Measurements from ENCODE around the gene CLP1. TPM values are rescaled to one million over a fixed set of nuclear protein-coding genes. Genes with fewer than 3 reads are reported as not detected.
"Not testable (repeated sequence)": the region's sequence is repeated elsewhere in the genome, so short reads cannot be mapped to it uniquely, and the experiment has no call there.

The CLP1 gene
- total RNA-seq, 1 experiment from 2014 or later: 35.5 TPM

- Histone ChIP-seq H3K9me3 (ENCODE audit: control insufficient read depth, low read depth, low read length) (no peaks in the 10 kb centered on the region), H2AFZ (ENCODE audit: low read length) (no peak overlapping the region), H2BK20ac (ENCODE audit: low read depth, low read length, poor library complexity, severe bottlenecking) (no peak overlapping the region), H3K4me2 (ENCODE audit: insufficient read depth, insufficient read length, low read length) (no peak overlapping the region), H4K20me1 (ENCODE audit: control insufficient read depth, insufficient read depth, insufficient read length) (no peaks in the 10 kb centered on the region), H3K18ac (ENCODE audit: insufficient read length, low read depth, low read length) (no peak overlapping the region), H3K4me1 (ENCODE audit: insufficient read depth, low read length) (no peaks in the 10 kb centered on the region), H2BK5ac (ENCODE audit: insufficient read length, low read length) (no peak overlapping the region), H3K56ac (ENCODE audit: insufficient read length, low read depth, low read length) (no peak overlapping the region), H3K9ac (ENCODE audit: extremely low read depth, insufficient read length, low read length) (no peak overlapping the region), H4K5ac (ENCODE audit: insufficient read length, low read depth, low read length) (no peak overlapping the region), H2BK120ac (ENCODE audit: low read depth, low read length, poor library complexity, severe bottlenecking) (no peak overlapping the region), H3K14ac (ENCODE audit: insufficient read depth, low read length) (no peak overlapping the region), H3K4ac (ENCODE audit: low read depth, low read length) (no peak overlapping the region), H3K23ac (ENCODE audit: insufficient read length, low read depth, low read length) (no peak overlapping the region), H3K23me2 (ENCODE audit: insufficient read length, low read depth, low read length, poor library complexity, severe bottlenecking) (no peaks in the 10 kb centered on the region), H2BK12ac (ENCODE audit: insufficient read length, low read depth, low read length) (peak overlapping the region; percentile 62), H3T11ph (ENCODE audit: low read length) (no peak overlapping the region), H3K79me1 (ENCODE audit: insufficient read depth, low read depth, low read length, poor library complexity, severe bottlenecking) (no peaks in the 10 kb centered on the region), H2AK5ac (ENCODE audit: insufficient read length, low read length) (no peak overlapping the region), H4K8ac (replicated peaks; ENCODE audit: insufficient read length, low read depth, low read length) (no peak overlapping the region), H4K91ac (ENCODE audit: insufficient read length, low read depth, low read length) (no peak overlapping the region), H2BK15ac (ENCODE audit: low read depth, low read length) (no peak overlapping the region; the same call in 1 of the 2 replicates), H3K79me2 (ENCODE audit: insufficient read depth, low read length) (no peaks in the 10 kb centered on the region), H3K27me3 (ENCODE audit: insufficient read depth, low read length) (no peaks in the 10 kb centered on the region), H3K27ac (ENCODE audit: insufficient read length, low read depth, low read length) (no peak overlapping the region)
- no peak overlapping the region for H3K4me3 Mint-ChIP-seq
- H3K9me3 Mint-ChIP-seq: no peaks in the 10 kb centered on the region
- H3K27ac Mint-ChIP-seq: peak overlapping the region in 1 of 3 experiments; percentile 62; a peak in 1 of 7 replicates
- WGBS (ENCODE audit: extremely low coverage, insufficient read length, low lambda C conversion rate): no CpG with 5 or more reads among the region's 6 CpGs
- H3K27me3 Mint-ChIP-seq (ENCODE audit: low read depth): no peaks in the 10 kb centered on the region
- no peak for DNase-seq
- H3K36me3 Mint-ChIP-seq (ENCODE audit: insufficient read depth in 1 of 3, low read depth in 3 of 3): peaks cover 13 to 50% (median 31%) of the 10 kb centered on the region in 3 experiments; a peak in 6 of 7 replicates
- no peak for TF ChIP-seq CTCF (conservative IDR thresholded peaks at IDR 0.05)
- 0 out of 4 replicates have a peak, but pooled peaks cover 0 to 4% of the 10 kb centered on the region in 2 experiments for H3K4me1 Mint-ChIP-seq
These were observed 47.4 kb downstream of the CLP1 start for GRCh38 chr11:57704932-57705331.

GRCh38 chr11:57705432-57705831 is 47.9 kb downstream of the CLP1 start:
- not testable (repeated sequence) for H4K91ac ChIP-seq (ENCODE audit: insufficient read length, low read depth, low read length); H3K27me3 Mint-ChIP-seq (ENCODE audit: low read depth); H3K18ac ChIP-seq (ENCODE audit: insufficient read length, low read depth, low read length); H2BK12ac ChIP-seq (ENCODE audit: insufficient read length, low read depth, low read length); H3K14ac ChIP-seq (ENCODE audit: insufficient read depth, low read length); H3K23me2 ChIP-seq (ENCODE audit: insufficient read length, low read depth, low read length, poor library complexity, severe bottlenecking); H3K9ac ChIP-seq (ENCODE audit: extremely low read depth, insufficient read length, low read length); H2BK15ac ChIP-seq (ENCODE audit: low read depth, low read length); H3K27me3 ChIP-seq (ENCODE audit: insufficient read depth, low read length); H3K4me2 ChIP-seq (ENCODE audit: insufficient read depth, insufficient read length, low read length); H2BK20ac ChIP-seq (ENCODE audit: low read depth, low read length, poor library complexity, severe bottlenecking); H2AK5ac ChIP-seq (ENCODE audit: insufficient read length, low read length); H3K27ac ChIP-seq (ENCODE audit: insufficient read length, low read depth, low read length); H3K9me3 Mint-ChIP-seq; H3K23ac ChIP-seq (ENCODE audit: insufficient read length, low read depth, low read length); DNase-seq; H3K4ac ChIP-seq (ENCODE audit: low read depth, low read length); H2BK120ac ChIP-seq (ENCODE audit: low read depth, low read length, poor library complexity, severe bottlenecking); H3K56ac ChIP-seq (ENCODE audit: insufficient read length, low read depth, low read length); H3K4me1 ChIP-seq (ENCODE audit: insufficient read depth, low read length); H2BK5ac ChIP-seq (ENCODE audit: insufficient read length, low read length); H3K79me1 ChIP-seq (ENCODE audit: insufficient read depth, low read depth, low read length, poor library complexity, severe bottlenecking); H4K5ac ChIP-seq (ENCODE audit: insufficient read length, low read depth, low read length); H3K4me1 Mint-ChIP-seq; H3K9me3 ChIP-seq (ENCODE audit: control insufficient read depth, low read depth, low read length); H2AFZ ChIP-seq (ENCODE audit: low read length); H4K8ac ChIP-seq (replicated peaks; ENCODE audit: insufficient read length, low read depth, low read length); H3T11ph ChIP-seq (ENCODE audit: low read length); H3K79me2 ChIP-seq (ENCODE audit: insufficient read depth, low read length); H4K20me1 ChIP-seq (ENCODE audit: control insufficient read depth, insufficient read depth, insufficient read length); H3K4me3 Mint-ChIP-seq
- peak overlapping the region in 1 of 3 experiments; percentile 72; a peak in 1 of 7 replicates for H3K27ac Mint-ChIP-seq
- peaks cover 13 to 45% (median 27%) of the 10 kb centered on the region in 3 experiments; a peak in 6 of 7 replicates for H3K36me3 Mint-ChIP-seq (ENCODE audit: insufficient read depth in 1 of 3, low read depth in 3 of 3)
- WGBS (ENCODE audit: extremely low coverage, insufficient read length, low lambda C conversion rate): no CpG with 5 or more reads among the region's 8 CpGs
